CD4-positive, CD25-positive, alpha-beta regulatory T cell (primary cell): ENCODE data around the gene ARHGAP4. TPM values are rescaled to one million over a fixed set of nuclear protein-coding genes. Genes with fewer than 3 reads are reported as not detected.
A peak's percentile ranks its signal among the peaks of the same experiment; 100 is the strongest.

ENCODE experiments used
- ATAC-seq, 2 donors: fragments of 150-1000 bp; cut with Tn5 transposase; one replicate each; pipeline ENCODE4 v1.10.0; 2021; ENCODE audit warnings: low read depth in 2 of 2, moderate number of reproducible peaks in 2 of 2, moderate library complexity in 1 of 2
- DNase-seq, 3 donors: peaks; one replicate each; pipeline versions ENCODE4 v3.0.0 to v3.0.0-alpha.2; 2012 to 2022; ENCODE audit warnings: mixed read lengths in 1 of 3
- H3K27ac ChIP-seq: one replicate; pipeline ENCODE4 v1.7.0; 2013; ENCODE audit warnings: mild to moderate bottlenecking, low read length; ENCODE audit not compliant: insufficient read depth, poor library complexity, severe bottlenecking
- H3K27me3 ChIP-seq: one replicate; pipeline ENCODE4 v1.7.0; 2013; ENCODE audit warnings: low read length; ENCODE audit not compliant: control insufficient read depth, insufficient read depth
- H3K36me3 ChIP-seq: one replicate; pipeline ENCODE4 v1.7.0; 2013; ENCODE audit warnings: mild to moderate bottlenecking, low read length, moderate library complexity; ENCODE audit not compliant: control insufficient read depth, insufficient read depth
- H3K4me1 ChIP-seq: 2 replicates; pipeline ENCODE4 v1.7.0; 2013; ENCODE audit warnings: mild to moderate bottlenecking, low read length; ENCODE audit not compliant: insufficient read depth, control insufficient read depth, poor library complexity, severe bottlenecking
- H3K4me3 ChIP-seq: one replicate; pipeline ENCODE4 v1.7.0; 2013; ENCODE audit warnings: low read depth, mild to moderate bottlenecking, low read length, moderate library complexity
- H3K9me3 ChIP-seq, 2 experiments: 1 replicate in 1 of 2; 2 replicates in 1 of 2; pipeline ENCODE4 v1.7.0; 2013; ENCODE audit warnings: low read length in 2 of 2, mild to moderate bottlenecking in 1 of 2, moderate library complexity in 1 of 2; ENCODE audit not compliant: control insufficient read depth in 2 of 2
- H3K27ac Mint-ChIP-seq, 3 donors: one replicate each; pipeline ENCODE4 v1.8.0; 2020 to 2022; ENCODE audit warnings: mild to moderate bottlenecking in 3 of 3, mixed read lengths in 3 of 3, moderate library complexity in 2 of 3
- H3K27me3 Mint-ChIP-seq: one replicate; pipeline ENCODE4 v1.8.0; 2022; ENCODE audit warnings: mild to moderate bottlenecking, mixed read lengths
- H3K36me3 Mint-ChIP-seq: one replicate; pipeline ENCODE4 v1.8.0; 2020; ENCODE audit warnings: mixed read lengths
- H3K4me1 Mint-ChIP-seq, 4 donors: one replicate each; pipeline ENCODE4 v1.8.0; 2020 to 2022; ENCODE audit warnings: mixed read lengths in 4 of 4, mild to moderate bottlenecking in 1 of 4
- H3K4me3 Mint-ChIP-seq, 4 donors: one replicate each; pipeline ENCODE4 v1.8.0; 2020 to 2022; ENCODE audit warnings: mild to moderate bottlenecking in 4 of 4, mixed read lengths in 4 of 4, moderate library complexity in 3 of 4
- H3K9me3 Mint-ChIP-seq, 7 donors: one replicate each; pipeline ENCODE4 v1.8.0; 2020 to 2022; ENCODE audit warnings: mixed read lengths in 7 of 7, mild to moderate bottlenecking in 3 of 7, moderate library complexity in 2 of 7
- polyA plus RNA-seq, 4 donors: library from polyadenylated mRNA; unstranded; fragments of 300-500 nt; fragmentation: Illumina TruSeq; gene quantifications; one replicate each; pipeline ENCODE4 v1.2.3, GENCODE V29; 2021
- total RNA-seq: library from RNA; stranded (reverse); gene quantifications from one replicate; pipeline ENCODE4 v1.2.3, GENCODE V29; 2022

The ARHGAP4 gene
- total and polyA plus RNA-seq, 5 donors from 2014 or later, result 73.5 to 459 (median 81.2) TPM

DNA sequence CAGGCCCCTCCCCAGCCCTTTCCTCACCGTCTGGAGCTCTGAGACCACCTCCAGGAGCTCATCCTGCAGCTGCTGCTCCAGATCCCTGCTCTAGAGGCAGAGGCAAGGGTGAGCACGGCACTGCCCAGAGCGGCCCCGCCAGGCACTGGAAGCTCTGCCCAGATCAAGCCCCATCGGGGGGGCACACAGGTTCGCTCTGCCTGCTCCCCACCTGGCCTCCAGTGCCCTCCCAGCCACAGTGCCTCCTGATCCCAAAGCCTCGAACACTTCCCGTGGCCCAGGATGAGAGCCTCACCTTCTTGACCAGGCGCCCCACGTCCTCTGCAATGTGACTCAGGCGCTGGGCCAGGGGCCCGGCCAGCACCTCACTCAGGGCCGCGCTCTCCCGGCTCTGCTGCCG is 5.0 kb downstream of the ARHGAP4 start:
- no peaks in the 10 kb centered on the region for H3K9me3 Mint-ChIP-seq
- H3K9me3 ChIP-seq, result no peaks in the 10 kb centered on the region
- peaks cover 0 to 51% (median 2%) of the 10 kb centered on the region in 4 donors for H3K4me1 Mint-ChIP-seq
- DNase-seq (no peak), ATAC-seq (no peak)
- H3K27ac Mint-ChIP-seq, result no peak overlapping the region
- H3K4me1 ChIP-seq, result peaks cover 51% of the 10 kb centered on the region
- no peaks in the 10 kb centered on the region for H3K27me3 ChIP-seq
- H3K36me3 ChIP-seq, result peaks cover 25% of the 10 kb centered on the region
- peak overlapping the region in 1 of 4 donors; percentile 41 for H3K4me3 Mint-ChIP-seq
- H3K27me3 Mint-ChIP-seq, result no peaks in the 10 kb centered on the region
- no peak overlapping the region for H3K27ac ChIP-seq
- peaks cover 5% of the 10 kb centered on the region for H3K36me3 Mint-ChIP-seq
- no peak overlapping the region for H3K4me3 ChIP-seq

DNA sequence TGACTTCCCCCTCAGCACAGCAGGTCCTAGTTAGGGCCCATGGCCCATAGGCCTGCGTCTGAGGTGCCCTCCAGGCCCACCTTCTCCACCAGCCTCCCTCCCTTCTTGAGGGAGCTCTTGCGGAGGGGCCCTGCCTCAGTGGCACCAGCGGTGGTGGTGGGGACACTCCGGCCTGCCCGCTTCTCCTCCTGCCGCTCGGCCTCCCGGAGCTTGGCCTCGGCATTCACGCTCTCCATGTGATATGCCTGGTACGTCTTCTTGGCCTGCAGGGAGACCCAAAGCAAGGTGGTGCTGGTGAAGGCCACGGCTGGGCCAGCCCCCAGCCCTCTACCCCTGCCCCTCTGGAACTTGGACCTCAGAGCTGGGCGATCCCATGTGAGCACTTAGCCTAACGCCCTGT is 5.5 kb downstream of the ARHGAP4 start:
- Histone ChIP-seq H3K4me3 (no peak overlapping the region), H3K9me3 (no peaks in the 10 kb centered on the region), H3K4me1 (peaks cover 47% of the 10 kb centered on the region), H3K36me3 (peaks cover 25% of the 10 kb centered on the region), H3K27me3 (no peaks in the 10 kb centered on the region), H3K27ac (no peak overlapping the region)
- Mint-ChIP-seq H3K27me3 (no peaks in the 10 kb centered on the region), H3K9me3 (no peaks in the 10 kb centered on the region), H3K4me3 (no peak overlapping the region), H3K36me3 (peaks cover 10% of the 10 kb centered on the region), H3K4me1 (peaks cover 0 to 53% (median 2%) of the 10 kb centered on the region in 4 donors), H3K27ac (no peak overlapping the region)
- ATAC-seq, result no peak
- DNase-seq, result no peak

DNA sequence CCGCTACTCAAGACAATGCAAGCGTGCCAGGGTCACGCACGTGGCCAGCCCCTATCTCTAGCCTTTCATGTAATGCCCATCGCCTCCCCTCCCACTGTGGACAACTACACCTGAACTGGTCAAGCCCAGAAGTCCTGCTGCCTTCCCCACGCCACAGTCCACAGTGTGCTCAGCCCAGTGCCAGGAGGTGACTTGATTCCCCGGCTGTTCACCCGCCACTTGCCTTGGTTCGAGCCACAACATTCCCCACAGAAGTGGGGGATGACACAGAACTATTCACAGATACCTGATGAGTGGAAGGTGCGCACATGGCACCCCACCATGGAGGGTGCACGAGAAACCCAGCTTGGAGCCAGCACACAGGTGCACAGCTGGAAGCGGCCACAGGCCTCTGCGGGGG is 6.8 kb downstream of the ARHGAP4 start:
- Mint-ChIP-seq H3K9me3 (no peaks in the 10 kb centered on the region), H3K4me3 (no peak overlapping the region), H3K27ac (peak overlapping the region in 1 of 3 donors; percentile 56), H3K36me3 (peaks cover 8% of the 10 kb centered on the region), H3K27me3 (no peaks in the 10 kb centered on the region), H3K4me1 (peaks cover 0 to 42% (median 2%) of the 10 kb centered on the region in 4 donors)
- Histone ChIP-seq H3K27ac (no peak overlapping the region), H3K9me3 (no peaks in the 10 kb centered on the region), H3K36me3 (peaks cover 25% of the 10 kb centered on the region), H3K27me3 (no peaks in the 10 kb centered on the region), H3K4me3 (no peak overlapping the region), H3K4me1 (peaks cover 35% of the 10 kb centered on the region)
- DNase-seq (no peak), ATAC-seq (no peak)

DNA sequence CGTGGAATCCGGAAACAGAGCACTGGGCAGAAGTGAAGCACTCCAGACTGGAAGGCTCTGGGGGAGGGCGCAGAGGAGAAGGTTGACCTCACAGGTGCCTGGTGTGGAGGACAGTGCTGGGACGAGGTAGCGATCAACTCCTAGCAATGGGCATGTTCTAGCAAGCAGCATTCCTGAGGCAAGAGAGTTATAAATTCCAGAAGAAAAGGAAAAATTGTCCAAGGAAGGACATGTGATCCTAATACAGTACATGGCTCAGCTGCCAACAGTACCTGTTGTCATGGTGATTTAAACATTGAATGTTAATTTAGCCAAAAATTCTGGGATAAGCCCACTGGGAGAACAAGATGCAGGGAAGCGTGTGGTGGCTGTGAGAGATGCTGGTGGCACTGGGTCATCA is 8.2 kb downstream of the ARHGAP4 start:
- Mint-ChIP-seq H3K36me3 (peaks cover 6% of the 10 kb centered on the region), H3K4me1 (peaks cover 0 to 30% (median 2%) of the 10 kb centered on the region in 4 donors), H3K27me3 (no peaks in the 10 kb centered on the region), H3K4me3 (peak overlapping the region in 2 of 4 donors; percentile 9 to 38), H3K27ac (no peak overlapping the region), H3K9me3 (no peaks in the 10 kb centered on the region)
- ATAC-seq, result no peak
- no peaks in the 10 kb centered on the region for H3K9me3 ChIP-seq
- DNase-seq, result no peak
- H3K36me3 ChIP-seq, result peaks cover 35% of the 10 kb centered on the region
- no peaks in the 10 kb centered on the region for H3K27me3 ChIP-seq
- H3K27ac ChIP-seq, result no peak overlapping the region
- peaks cover 22% of the 10 kb centered on the region for H3K4me1 ChIP-seq
- H3K4me3 ChIP-seq, result no peak overlapping the region

DNA sequence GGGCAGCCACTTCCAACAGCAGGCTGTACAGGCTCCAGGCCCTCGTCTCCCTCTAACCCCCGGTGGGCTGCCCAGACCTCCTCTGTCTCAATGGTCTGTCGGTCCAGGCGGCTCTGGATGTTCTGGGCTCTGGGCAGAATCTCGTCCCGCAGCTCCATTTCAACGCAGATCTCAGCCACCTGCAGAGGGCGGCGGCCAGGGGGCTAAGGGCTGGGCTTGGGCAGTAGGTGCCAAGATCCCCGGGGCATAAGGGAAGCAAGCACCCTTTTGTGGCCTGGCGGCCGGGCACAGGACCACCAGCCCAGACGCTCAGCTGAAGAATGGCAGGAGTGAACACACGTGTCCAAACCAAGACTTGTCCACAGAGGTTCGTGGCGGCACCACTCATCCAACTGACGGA is 12.4 kb downstream of the ARHGAP4 start:
- H3K27ac Mint-ChIP-seq, result no peak overlapping the region
- no peaks in the 10 kb centered on the region for H3K4me1 ChIP-seq
- H3K36me3 ChIP-seq, result peaks cover 32% of the 10 kb centered on the region
- H3K27me3 Mint-ChIP-seq, result no peaks in the 10 kb centered on the region
- H3K4me1 Mint-ChIP-seq, result peaks cover 0 to 21% (median 2%) of the 10 kb centered on the region in 4 donors
- ATAC-seq, result no peak
- H3K9me3 Mint-ChIP-seq, result no peaks in the 10 kb centered on the region
- H3K36me3 Mint-ChIP-seq, result peaks cover 12% of the 10 kb centered on the region
- no peaks in the 10 kb centered on the region for H3K9me3 ChIP-seq
- no peaks in the 10 kb centered on the region for H3K27me3 ChIP-seq
- H3K4me3 Mint-ChIP-seq, result no peak overlapping the region
- no peak for DNase-seq
- no peak overlapping the region for H3K4me3 ChIP-seq
- H3K27ac ChIP-seq, result no peak overlapping the region

DNA sequence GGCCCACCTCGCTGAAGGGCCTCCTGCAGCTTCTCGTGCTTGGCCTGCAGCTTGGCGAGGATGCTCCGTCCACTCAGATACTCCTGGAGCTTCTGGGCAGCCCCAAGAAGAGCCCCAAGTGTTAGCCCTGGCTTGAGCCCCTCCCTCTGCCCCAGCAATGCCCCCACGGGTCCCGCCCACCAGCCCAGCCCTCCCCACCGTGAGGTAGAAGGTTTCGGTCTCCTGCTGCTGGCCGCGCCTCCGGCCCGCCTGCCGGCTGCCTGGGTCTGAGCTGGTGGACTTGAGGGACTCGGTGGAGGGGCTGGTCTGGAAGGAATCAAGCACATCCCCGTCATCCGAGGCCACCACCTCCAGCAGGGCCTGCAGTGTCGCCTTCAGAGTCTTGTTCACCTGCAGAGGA is 12.9 kb downstream of the ARHGAP4 start:
- Histone ChIP-seq H3K4me3 (no peak overlapping the region), H3K27ac (no peak overlapping the region), H3K36me3 (peaks cover 30% of the 10 kb centered on the region), H3K4me1 (no peaks in the 10 kb centered on the region), H3K27me3 (no peaks in the 10 kb centered on the region), H3K9me3 (no peaks in the 10 kb centered on the region)
- ATAC-seq, result no peak
- no peak for DNase-seq
- no peak overlapping the region for H3K27ac Mint-ChIP-seq
- no peaks in the 10 kb centered on the region for H3K9me3 Mint-ChIP-seq
- H3K27me3 Mint-ChIP-seq, result no peaks in the 10 kb centered on the region
- H3K4me3 Mint-ChIP-seq, result no peak overlapping the region
- peaks cover 12% of the 10 kb centered on the region for H3K36me3 Mint-ChIP-seq
- peaks cover 0 to 21% (median 2%) of the 10 kb centered on the region in 4 donors for H3K4me1 Mint-ChIP-seq

DNA sequence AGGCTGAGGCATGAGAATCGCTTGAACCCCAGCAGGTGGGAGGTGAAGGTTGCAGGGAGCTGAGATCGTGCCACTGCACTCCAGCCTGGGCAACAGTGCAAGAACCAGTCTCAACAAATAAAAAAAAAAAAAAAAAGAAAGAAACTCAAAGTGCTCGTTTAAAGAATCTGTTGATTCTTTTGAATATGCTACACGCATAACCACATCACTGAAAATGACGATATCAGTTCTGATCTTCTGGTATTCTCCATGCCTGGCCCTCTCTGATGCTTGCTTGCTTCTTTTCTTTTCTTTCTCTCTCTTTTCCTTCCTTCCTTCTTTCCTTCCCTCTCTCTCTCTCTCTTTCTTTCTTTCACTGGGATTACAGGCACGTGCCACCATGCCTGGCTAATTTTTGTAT is 14.3 kb downstream of the ARHGAP4 start:
- Mint-ChIP-seq H3K27ac (peak overlapping the region in 1 of 3 donors; percentile 76), H3K36me3 (peaks cover 12% of the 10 kb centered on the region), H3K4me3 (peak overlapping the region in 1 of 4 donors; percentile 28), H3K27me3 (no peaks in the 10 kb centered on the region), H3K4me1 (peaks cover 0 to 18% (median 2%) of the 10 kb centered on the region in 4 donors), H3K9me3 (no peaks in the 10 kb centered on the region)
- DNase-seq (no peak), ATAC-seq (no peak)
- Histone ChIP-seq H3K9me3 (no peaks in the 10 kb centered on the region), H3K27me3 (no peaks in the 10 kb centered on the region), H3K4me3 (no peak overlapping the region), H3K27ac (no peak overlapping the region), H3K36me3 (peaks cover 23% of the 10 kb centered on the region), H3K4me1 (no peaks in the 10 kb centered on the region)

DNA sequence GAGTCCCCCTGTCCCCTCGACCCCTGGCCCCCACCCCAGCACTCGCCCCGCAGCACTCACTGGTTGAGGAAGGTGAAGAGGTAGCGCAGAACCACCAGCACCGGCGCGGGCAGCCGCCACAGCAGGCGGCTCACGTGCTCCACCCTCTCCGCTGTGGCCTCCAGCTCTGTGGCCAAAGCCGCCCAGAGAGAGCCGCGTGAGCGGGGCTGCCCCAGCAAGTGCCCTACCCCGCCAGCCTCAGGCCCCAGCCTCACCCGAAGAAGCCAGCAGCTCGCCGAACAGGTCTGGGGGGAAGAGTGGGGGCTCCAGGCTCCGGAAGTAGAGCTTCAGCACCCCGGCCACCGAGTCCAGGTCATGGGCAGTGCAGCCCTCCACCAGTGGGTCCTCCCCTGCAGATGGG is 15.6 kb downstream of the ARHGAP4 start:
- H3K4me3 Mint-ChIP-seq, result no peak overlapping the region
- H3K4me1 ChIP-seq, result peaks cover 5% of the 10 kb centered on the region
- H3K9me3 ChIP-seq, result no peaks in the 10 kb centered on the region
- H3K27ac ChIP-seq, result no peak overlapping the region
- H3K9me3 Mint-ChIP-seq, result peaks cover 0 to 2% (median 0%) of the 10 kb centered on the region in 7 donors
- no peak overlapping the region for H3K4me3 ChIP-seq
- DNase-seq (no peak), ATAC-seq (no peak)
- no peaks in the 10 kb centered on the region for H3K27me3 ChIP-seq
- no peaks in the 10 kb centered on the region for H3K27me3 Mint-ChIP-seq
- H3K36me3 Mint-ChIP-seq, result peaks cover 6% of the 10 kb centered on the region
- no peak overlapping the region for H3K27ac Mint-ChIP-seq
- peaks cover 0 to 9% (median 2%) of the 10 kb centered on the region in 4 donors for H3K4me1 Mint-ChIP-seq
- peaks cover 23% of the 10 kb centered on the region for H3K36me3 ChIP-seq
